Prostate gland (tissue), 2 donors: Measurements from ENCODE around the gene MCU. TPM values are rescaled to one million over a fixed set of nuclear protein-coding genes. Genes with fewer than 3 reads are reported as not detected.

Experiments used
- DNase-seq: peaks from one replicate; pipeline ENCODE4 v3.0.0-alpha.2; 2019; ENCODE audit warnings: low spot score
- H3K27ac ChIP-seq, 2 donors: fragments of 200-600 bp; sonication (generic); 2 replicates each; pipeline ENCODE4 v1.5.1; 2017 to 2019
- H3K27me3 ChIP-seq: fragments of 200-600 bp; sonication (generic); replicated peaks from 2 replicates; pipeline ENCODE4 v1.5.1; 2019; ENCODE audit not compliant: insufficient read depth
- H3K36me3 ChIP-seq, 2 donors: fragments of 200-600 bp; sonication (generic); 1 replicate in 1 of 2; 2 replicates in 1 of 2; pipeline versions ENCODE4 v1.5.1 to v1.8.1; 2017 to 2019
- H3K4me1 ChIP-seq: fragments of 200-600 bp; sonication (generic); replicated peaks from 2 replicates; pipeline ENCODE4 v1.5.1; 2019
- H3K4me3 ChIP-seq, 2 donors: fragments of 200-600 bp; sonication (generic); 2 replicates each; pipeline ENCODE4 v1.5.1; 2017 to 2019
- H3K9me3 ChIP-seq: fragments of 200-600 bp; sonication (generic); 2 replicates; pipeline ENCODE4 v1.5.1; 2017
- POLR2A ChIP-seq: fragments of 450-650 bp; IDR thresholded peaks from one replicate; pipeline ENCODE4 v1.6.1; 2016; ENCODE audit warnings: antibody characterized with exemption, mild to moderate bottlenecking
- POLR2AphosphoS5 ChIP-seq: sonication (generic); formaldehyde crosslinking; IDR thresholded peaks from one replicate; pipeline ENCODE4 v1.6.1; 2017; ENCODE audit warnings: antibody characterized with exemption
- whole genome bisulfite sequencing: methylation state at CpG from one replicate; pipeline ENCODE4 v1.1.5; 2018; 5-methylcytosine and 5-hydroxymethylcytosine counted together
- intact Hi-C: fragments of 100-400 bp; cut with DNase I; formaldehyde crosslinking; loops from one replicate; pipeline ENCODE4 v1.14.2; 2022
- total RNA-seq, 2 donors: library from RNA; depleted of rRNA; stranded (reverse); fragments of >200 nt; gene quantifications; one replicate each; pipeline ENCODE4 v1.1.0, GENCODE V29; 2016
- TF ChIP-seq, protein P1 (sequence below), 4 experiments: fragments of 200-600 bp in 2 of 4; fragments of 450-650 bp in 2 of 4; sonication (generic) in 2 of 4; IDR thresholded peaks; 1 replicate in 3 of 4; 2 replicates in 1 of 4; pipeline ENCODE4 v1.5.1; 2016 to 2019; ENCODE audit warnings: antibody characterized with exemption in 4 of 4, mild to moderate bottlenecking in 2 of 4, moderate library complexity in 2 of 4

MCU gene
- total RNA-seq, 2 donors from 2014 or later = 11.0 to 24.2 TPM

DNA sequence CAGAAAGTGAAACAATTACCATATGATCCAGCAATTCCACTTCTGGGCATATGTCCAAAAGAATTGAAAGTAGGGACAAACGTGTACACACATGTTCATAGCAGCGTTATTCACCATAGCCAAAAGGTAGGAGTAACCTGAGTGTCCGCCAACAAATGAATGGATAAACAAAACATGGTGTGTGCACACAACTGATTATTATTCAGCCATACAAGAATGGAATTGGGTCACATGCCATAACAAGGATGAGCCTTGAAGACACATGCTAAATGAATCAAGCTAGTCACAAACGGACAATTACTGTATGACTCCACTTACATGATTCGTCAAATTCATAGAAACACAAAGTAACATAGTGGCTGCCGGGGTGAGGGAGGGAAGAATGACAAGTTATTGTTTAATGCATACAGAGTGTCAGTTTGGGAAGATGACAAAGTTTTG is 197.5 kb downstream of the MCU start:
- WGBS = 51% methylated on average over 6 of the region's 6 CpGs
- H3K36me3 ChIP-seq = no peaks in the 10 kb centered on the region
- intact Hi-C loops = no loop called here
- no peaks in the 10 kb centered on the region for H3K9me3 ChIP-seq
- no peak overlapping the region for H3K4me3 ChIP-seq
- H3K27ac ChIP-seq = no peak overlapping the region
- H3K4me1 ChIP-seq = no peaks in the 10 kb centered on the region
- TF ChIP-seq POLR2AphosphoS5 (peak; percentile 87), POLR2A (no peak)
- DNase-seq = peak; percentile 74
- no peaks in the 10 kb centered on the region for H3K27me3 ChIP-seq

DNA sequence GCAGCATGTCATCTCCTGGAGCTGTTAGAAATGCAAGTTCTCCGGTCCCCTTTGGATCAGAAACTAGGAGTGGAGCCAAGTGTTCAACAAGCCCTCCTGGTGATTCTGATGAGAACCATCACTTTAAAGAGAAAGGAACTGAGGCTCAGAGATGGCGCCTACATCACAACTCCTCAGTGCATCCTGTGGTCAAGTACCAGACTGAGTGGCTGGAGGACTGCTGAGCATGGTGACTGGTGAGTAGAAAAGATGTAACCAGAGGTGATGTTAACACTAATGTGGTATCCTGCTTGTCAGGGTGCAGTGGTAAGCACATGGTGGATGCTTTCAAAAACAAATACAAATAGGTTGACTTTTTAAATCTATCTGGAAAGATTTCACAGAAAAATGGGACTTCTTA is 198.1 kb downstream of the MCU start:
- TF ChIP-seq POLR2AphosphoS5 (no peak), POLR2A (no peak)
- TF ChIP-seq, protein P1, sequence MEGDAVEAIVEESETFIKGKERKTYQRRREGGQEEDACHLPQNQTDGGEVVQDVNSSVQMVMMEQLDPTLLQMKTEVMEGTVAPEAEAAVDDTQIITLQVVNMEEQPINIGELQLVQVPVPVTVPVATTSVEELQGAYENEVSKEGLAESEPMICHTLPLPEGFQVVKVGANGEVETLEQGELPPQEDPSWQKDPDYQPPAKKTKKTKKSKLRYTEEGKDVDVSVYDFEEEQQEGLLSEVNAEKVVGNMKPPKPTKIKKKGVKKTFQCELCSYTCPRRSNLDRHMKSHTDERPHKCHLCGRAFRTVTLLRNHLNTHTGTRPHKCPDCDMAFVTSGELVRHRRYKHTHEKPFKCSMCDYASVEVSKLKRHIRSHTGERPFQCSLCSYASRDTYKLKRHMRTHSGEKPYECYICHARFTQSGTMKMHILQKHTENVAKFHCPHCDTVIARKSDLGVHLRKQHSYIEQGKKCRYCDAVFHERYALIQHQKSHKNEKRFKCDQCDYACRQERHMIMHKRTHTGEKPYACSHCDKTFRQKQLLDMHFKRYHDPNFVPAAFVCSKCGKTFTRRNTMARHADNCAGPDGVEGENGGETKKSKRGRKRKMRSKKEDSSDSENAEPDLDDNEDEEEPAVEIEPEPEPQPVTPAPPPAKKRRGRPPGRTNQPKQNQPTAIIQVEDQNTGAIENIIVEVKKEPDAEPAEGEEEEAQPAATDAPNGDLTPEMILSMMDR (IDR thresholded peaks at IDR 0.05) = no peak

DNA sequence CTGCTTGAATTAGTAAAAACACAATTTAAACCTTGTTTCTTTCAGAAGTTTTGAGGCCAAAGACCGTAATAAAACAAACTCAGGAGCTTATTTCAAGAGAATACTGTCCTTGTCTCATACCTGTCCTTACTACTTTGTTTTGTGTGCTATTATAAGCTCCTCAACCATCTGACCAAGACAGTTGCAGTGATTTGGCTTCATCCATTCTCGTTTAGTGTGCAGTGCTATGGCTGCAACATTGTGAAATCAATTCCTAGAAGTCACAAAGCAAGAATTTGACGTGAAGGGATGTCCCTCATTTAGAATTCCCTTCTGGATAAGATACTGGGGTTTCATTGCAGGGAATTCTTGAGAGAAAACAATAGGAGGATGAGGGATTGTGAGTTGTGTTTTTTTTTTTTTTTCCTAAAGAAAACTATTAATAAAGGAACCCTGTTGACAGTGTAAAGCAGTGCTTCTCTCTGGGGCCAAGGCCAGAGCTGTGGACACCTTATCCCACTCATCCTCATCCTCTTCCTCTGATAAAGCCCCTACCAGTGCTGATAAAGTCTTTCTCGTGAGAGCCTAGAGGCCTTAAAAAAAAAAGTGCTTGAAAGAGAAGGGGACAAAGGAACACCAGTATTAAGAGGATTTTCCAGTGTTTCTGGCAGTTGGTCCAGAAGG is 201.3 kb downstream of the MCU start, which contains the start of gene OIT3:
TSS of gene OIT3 (plus strand) at position 604 of the 663 bp plus-strand sequence. CDS start 60 bp downstream, outside the sequence.
- H3K27ac ChIP-seq = no peak within 1 kb of the TSS
- 72% methylated on average over 4 of the region's 4 CpGs for WGBS
- TF ChIP-seq POLR2AphosphoS5 (no peak), POLR2A (no peak)
- TF ChIP-seq, protein P1 (IDR thresholded peaks at IDR 0.05) = no peak
- H3K9me3 ChIP-seq = no peaks in the 10 kb centered on the region
- DNase-seq = no peak
- intact Hi-C loops = no loop called here
- no peaks in the 10 kb centered on the region for H3K4me1 ChIP-seq
- no peaks in the 10 kb centered on the region for H3K36me3 ChIP-seq
- H3K4me3 ChIP-seq = no peak within 1 kb of the TSS
- H3K27me3 ChIP-seq = no peaks in the 10 kb centered on the region

More for the DNA sequence above, 198.1 kb downstream of the MCU start:
- Histone ChIP-seq H3K4me1 (no peaks in the 10 kb centered on the region), H3K27me3 (no peaks in the 10 kb centered on the region), H3K27ac (no peak overlapping the region), H3K4me3 (no peak overlapping the region), H3K9me3 (no peaks in the 10 kb centered on the region), H3K36me3 (no peaks in the 10 kb centered on the region)
- intact Hi-C loops = no loop called here
- no peak for DNase-seq
- 79% methylated on average over 2 of the region's 2 CpGs for WGBS

DNA sequence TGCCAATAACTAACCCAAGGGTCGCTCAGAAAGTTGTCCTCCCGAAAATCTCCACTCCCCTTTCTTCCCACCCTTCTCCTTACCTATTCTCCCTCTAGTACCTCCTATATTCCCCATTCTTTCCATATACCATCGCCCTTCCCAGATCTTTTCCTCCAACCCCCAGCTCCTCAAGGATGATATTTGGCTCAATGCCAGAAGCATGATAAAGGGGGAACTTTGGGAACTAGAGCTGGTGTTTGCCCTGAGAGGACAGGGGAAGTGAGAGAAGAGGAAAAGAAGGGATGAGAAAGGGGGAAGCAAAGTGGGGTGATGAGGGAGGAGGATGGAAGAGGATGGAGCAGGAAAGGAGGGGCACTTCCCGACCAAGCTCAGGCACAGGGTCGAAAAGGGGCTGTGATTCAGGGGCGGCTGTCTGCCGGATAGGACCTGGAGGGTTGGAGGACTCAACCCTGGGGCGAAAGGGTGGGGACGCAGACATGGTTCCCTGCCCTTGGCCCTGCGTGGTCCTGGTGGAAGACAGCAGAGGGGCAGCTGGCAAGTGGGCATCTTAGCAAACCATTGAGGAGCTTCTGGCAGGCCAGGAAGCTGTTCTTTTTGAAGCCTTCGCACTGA is 203.4 kb downstream of the MCU start:
- Histone ChIP-seq H3K27me3 (no peaks in the 10 kb centered on the region), H3K27ac (no peak overlapping the region), H3K4me1 (no peaks in the 10 kb centered on the region), H3K4me3 (no peak overlapping the region), H3K9me3 (no peaks in the 10 kb centered on the region), H3K36me3 (no peaks in the 10 kb centered on the region)
- 84% methylated on average over 11 of the region's 11 CpGs for WGBS
- DNase-seq = no peak
- intact Hi-C loops = no loop called here
- TF ChIP-seq POLR2A = no peak
- TF ChIP-seq, protein P1 (IDR thresholded peaks at IDR 0.05) = no peak

DNA sequence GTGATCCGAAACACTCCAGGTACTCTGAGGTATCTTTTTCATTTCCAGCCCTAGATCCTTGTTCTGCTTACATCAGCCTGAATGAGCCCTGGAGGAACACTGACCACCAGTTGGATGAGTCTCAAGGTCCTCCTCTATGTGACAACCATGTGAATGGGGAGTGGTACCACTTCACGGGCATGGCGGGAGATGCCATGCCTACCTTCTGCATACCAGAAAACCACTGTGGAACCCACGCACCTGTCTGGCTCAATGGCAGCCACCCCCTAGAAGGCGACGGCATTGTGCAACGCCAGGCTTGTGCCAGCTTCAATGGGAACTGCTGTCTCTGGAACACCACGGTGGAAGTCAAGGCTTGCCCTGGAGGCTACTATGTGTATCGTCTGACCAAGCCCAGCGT is 206.7 kb downstream of the MCU start:
- Histone ChIP-seq H3K27ac (no peak overlapping the region), H3K9me3 (no peaks in the 10 kb centered on the region), H3K4me3 (no peak overlapping the region), H3K36me3 (no peaks in the 10 kb centered on the region), H3K27me3 (no peaks in the 10 kb centered on the region), H3K4me1 (no peaks in the 10 kb centered on the region)
- intact Hi-C loops = no loop called here
- 95% methylated on average over 10 of the region's 10 CpGs for WGBS
- DNase-seq = no peak
- TF ChIP-seq, protein P1 (IDR thresholded peaks at IDR 0.05) = no peak
- TF ChIP-seq POLR2AphosphoS5 (no peak), POLR2A (no peak)
